Caco-2 (cell line): ENCODE data around the gene GRM7. TPM values are rescaled to one million over a fixed set of nuclear protein-coding genes. Genes with fewer than 3 reads are reported as not detected.

Experiments
- BruUV-seq: library from RNA; stranded (reverse); fragments of 400-500 nt; replicated peaks from 2 replicates; lab custom pipeline; 2021; lab: Mats Ljungman, UMichigan
- CTCF ChIA-PET: fragments of 300-600 bp; sonication (Branson Sonifier 250); formaldehyde crosslinking; loops from one replicate; lab custom pipeline; 2022; ENCODE audit warnings: antibody characterized with exemption; lab: Charles Lee
- POLR2A ChIA-PET: fragments of 300-600 bp; sonication (Branson Sonifier 250); formaldehyde crosslinking; loops from one replicate; lab custom pipeline; 2022; ENCODE audit warnings: antibody characterized with exemption; lab: Charles Lee
- DNase-seq, 2 experiments: peaks; one replicate each; pipeline versions ENCODE4 v3.0.0 to v3.0.0-alpha.2; 2020 to 2022
- H3K27me3 ChIP-seq: replicated peaks from 2 replicates; pipeline ENCODE4 v1.6.0; 2011; ENCODE audit warnings: low read length; ENCODE audit not compliant: control insufficient read depth, insufficient read depth
- H3K36me3 ChIP-seq: 2 replicates; pipeline ENCODE4 v1.5.1; 2011; ENCODE audit warnings: low read length; ENCODE audit not compliant: control insufficient read depth, insufficient read depth
- H3K4me1 ChIP-seq: fragments of 250-450 bp; sonication (Bioruptor Pico); 2 replicates; pipeline ENCODE4 v1.5.1; 2020; ENCODE audit warnings: mild to moderate bottlenecking
- H3K4me3 ChIP-seq: 2 replicates; pipeline ENCODE4 v1.5.1; 2011; ENCODE audit warnings: low read depth, mild to moderate bottlenecking, control low read depth, low read length
- H3K9me3 ChIP-seq: fragments of 250-450 bp; sonication (Bioruptor Pico); 2 replicates; pipeline ENCODE4 v1.5.1; 2020; ENCODE audit warnings: mild to moderate bottlenecking, moderate library complexity
- H3K27ac Mint-ChIP-seq: one replicate; pipeline ENCODE4 v1.8.0; 2022; ENCODE audit warnings: mixed read lengths; ENCODE audit not compliant: unreplicated experiment
- H3K27me3 Mint-ChIP-seq: one replicate; pipeline ENCODE4 v1.8.0; 2022; ENCODE audit warnings: mixed read lengths; ENCODE audit not compliant: insufficient read depth, unreplicated experiment
- H3K36me3 Mint-ChIP-seq: one replicate; pipeline ENCODE4 v1.8.0; 2022; ENCODE audit warnings: mild to moderate bottlenecking, mixed read lengths; ENCODE audit not compliant: insufficient read depth, unreplicated experiment
- H3K4me1 Mint-ChIP-seq: one replicate; pipeline ENCODE4 v1.8.0; 2022; ENCODE audit warnings: low read depth, mixed read lengths; ENCODE audit not compliant: unreplicated experiment
- H3K4me3 Mint-ChIP-seq: one replicate; pipeline ENCODE4 v1.8.0; 2022; ENCODE audit warnings: mild to moderate bottlenecking, moderate library complexity, mixed read lengths; ENCODE audit not compliant: unreplicated experiment
- H3K9me3 Mint-ChIP-seq: one replicate; pipeline ENCODE4 v1.8.0; 2022; ENCODE audit warnings: mixed read lengths; ENCODE audit not compliant: unreplicated experiment
- CTCF ChIP-seq, 2 experiments: fragments of 200-600 bp in 1 of 2; IDR thresholded peaks; 1 replicate in 1 of 2; 2 replicates in 1 of 2; pipeline versions ENCODE4 v1.5.1 to v1.8.0; 2011 to 2022; ENCODE audit warnings: antibody characterized with exemption in 1 of 2, control low read depth in 1 of 2, inconsistent platforms in 1 of 2, low read depth in 1 of 2, low read length in 1 of 2, mild to moderate bottlenecking in 1 of 2, moderate library complexity in 1 of 2; ENCODE audit not compliant: insufficient read depth in 1 of 2, severe bottlenecking in 1 of 2, unreplicated experiment in 1 of 2
- intact Hi-C: fragments of 100-400 bp; cut with micrococcal nuclease; formaldehyde crosslinking; loops from one replicate; pipeline ENCODE4 v1.10.0; 2022; ENCODE audit not compliant: unreplicated experiment
- total RNA-seq: library from RNA; stranded (reverse); gene quantifications from 2 replicates; pipeline ENCODE4 v1.2.3, GENCODE V29; 2022

The GRM7 gene
- total RNA-seq, 1 experiment from 2014 or later: not detected

GRCh38 chr3:6857510-6857909 lies 3.4 kb upstream of the GRM7 start:
- H3K4me1 ChIP-seq: no peaks in the 10 kb centered on the region
- H3K9me3 ChIP-seq: no peaks in the 10 kb centered on the region
- Mint-ChIP-seq H3K27me3 (peaks cover 3% of the 10 kb centered on the region), H3K9me3 (no peaks in the 10 kb centered on the region), H3K4me1 (no peaks in the 10 kb centered on the region), H3K4me3 (no peak overlapping the region), H3K27ac (no peak overlapping the region), H3K36me3 (no peaks in the 10 kb centered on the region)
- no TSS peak for BruUV-seq
- H3K36me3 ChIP-seq: no peaks in the 10 kb centered on the region
- ChIA-PET POLR2A (no interaction called here), CTCF (no interaction called here)
- no peak for TF ChIP-seq CTCF (IDR thresholded peaks at IDR 0.05; ENCODE audit: insufficient read depth in 1 of 2, low read depth in 1 of 2, low read length in 1 of 2, severe bottlenecking in 1 of 2, unreplicated experiment in 1 of 2)
- H3K27me3 ChIP-seq: no peaks in the 10 kb centered on the region
- DNase-seq: no peak
- intact Hi-C loops: no loop called here
- no peak overlapping the region for H3K4me3 ChIP-seq

GRCh38 chr3:6860149-6860953 lies 564 bp upstream of the GRM7 start:
- H3K4me3 ChIP-seq: no peak overlapping the region
- H3K36me3 ChIP-seq: no peaks in the 10 kb centered on the region
- intact Hi-C loops: no loop called here
- no peak for DNase-seq
- Mint-ChIP-seq H3K4me1 (no peaks in the 10 kb centered on the region), H3K36me3 (no peaks in the 10 kb centered on the region), H3K27ac (no peak overlapping the region), H3K9me3 (peaks cover 9% of the 10 kb centered on the region), H3K27me3 (peaks cover 8% of the 10 kb centered on the region), H3K4me3 (no peak overlapping the region)
- ChIA-PET CTCF (no interaction called here), POLR2A (no interaction called here)
- H3K9me3 ChIP-seq: no peaks in the 10 kb centered on the region
- BruUV-seq: no TSS peak
- no peaks in the 10 kb centered on the region for H3K27me3 ChIP-seq
- no peak for TF ChIP-seq CTCF (IDR thresholded peaks at IDR 0.05; ENCODE audit: insufficient read depth in 1 of 2, low read depth in 1 of 2, low read length in 1 of 2, severe bottlenecking in 1 of 2, unreplicated experiment in 1 of 2)
- no peaks in the 10 kb centered on the region for H3K4me1 ChIP-seq

- Mint-ChIP-seq H3K36me3 (no peaks in the 10 kb centered on the region), H3K9me3 (peaks cover 9% of the 10 kb centered on the region), H3K4me1 (no peaks in the 10 kb centered on the region), H3K4me3 (no peak overlapping the region), H3K27ac (no peak overlapping the region), H3K27me3 (peaks cover 9% of the 10 kb centered on the region)
- Histone ChIP-seq H3K9me3 (no peaks in the 10 kb centered on the region), H3K36me3 (no peaks in the 10 kb centered on the region), H3K27me3 (no peaks in the 10 kb centered on the region), H3K4me3 (no peak overlapping the region), H3K4me1 (no peaks in the 10 kb centered on the region)
- intact Hi-C loops: no loop called here
- ChIA-PET CTCF (no interaction called here), POLR2A (no interaction called here)
- DNase-seq: no peak
- TF ChIP-seq CTCF (IDR thresholded peaks at IDR 0.05; ENCODE audit: insufficient read depth in 1 of 2, low read depth in 1 of 2, low read length in 1 of 2, severe bottlenecking in 1 of 2, unreplicated experiment in 1 of 2): no peak
- BruUV-seq: no TSS peak
These were observed 698 bp downstream of the GRM7 start for GRCh38 chr3:6861625-6862000.
